Trophoblast cell (in vitro differentiated cells and primary cell): ENCODE measurements around the gene METTL8.
A peak's percentile ranks its signal among the peaks of the same experiment; 100 is the strongest.

Experiments used
- DNase-seq, 2 donors: peaks; one replicate each; pipeline ENCODE4 v3.0.0-alpha.2; 2016
- H2AFZ ChIP-seq: 2 replicates; pipeline ENCODE4 v1.6.1; 2013; ENCODE audit warnings: low read length, moderate library complexity, mild to moderate bottlenecking; ENCODE audit not compliant: insufficient read depth, poor library complexity
- H2AK5ac ChIP-seq: 2 replicates; pipeline ENCODE4 v1.6.1; 2013; ENCODE audit warnings: mild to moderate bottlenecking, low read length
- H2BK120ac ChIP-seq: 2 replicates; pipeline ENCODE4 v1.6.1; 2013; ENCODE audit warnings: low read length, mild to moderate bottlenecking, moderate library complexity; ENCODE audit not compliant: insufficient read depth, poor library complexity
- H2BK12ac ChIP-seq: 2 replicates; pipeline ENCODE4 v1.6.1; 2013; ENCODE audit warnings: mild to moderate bottlenecking, low read length, moderate library complexity
- H2BK5ac ChIP-seq: 2 replicates; pipeline ENCODE4 v1.6.1; 2013; ENCODE audit warnings: low read length, low read depth, moderate library complexity, mild to moderate bottlenecking; ENCODE audit not compliant: poor library complexity
- H3K14ac ChIP-seq: 2 replicates; pipeline ENCODE4 v1.6.1; 2013; ENCODE audit warnings: mild to moderate bottlenecking, low read length
- H3K18ac ChIP-seq: 2 replicates; pipeline ENCODE4 v1.6.1; 2013; ENCODE audit warnings: mild to moderate bottlenecking, low read length
- H3K23ac ChIP-seq: 2 replicates; pipeline ENCODE4 v1.6.1; 2013; ENCODE audit warnings: low read length
- H3K27ac ChIP-seq: 2 replicates; pipeline ENCODE4 v1.5.1; 2013; ENCODE audit warnings: low read depth, mild to moderate bottlenecking, inconsistent platforms, low read length, moderate library complexity
- H3K27me3 ChIP-seq: 2 replicates; pipeline ENCODE4 v1.6.1; 2013; ENCODE audit warnings: inconsistent platforms, mild to moderate bottlenecking, low read length, moderate library complexity; ENCODE audit not compliant: insufficient read depth
- H3K36me3 ChIP-seq, 2 experiments: 1 replicate in 1 of 2; 2 replicates in 1 of 2; pipeline ENCODE4 v1.6.1; 2013; ENCODE audit warnings: low read length in 2 of 2, mild to moderate bottlenecking in 2 of 2, moderate library complexity in 1 of 2; ENCODE audit not compliant: insufficient read depth in 2 of 2, control insufficient read depth in 1 of 2
- H3K4ac ChIP-seq: 2 replicates; pipeline ENCODE4 v1.6.1; 2013; ENCODE audit warnings: low read depth, mild to moderate bottlenecking, low read length, moderate library complexity
- H3K4me1 ChIP-seq, 2 experiments: 1 replicate in 1 of 2; 2 replicates in 1 of 2; pipeline ENCODE4 v1.6.1; 2013; ENCODE audit warnings: low read length in 2 of 2, mild to moderate bottlenecking in 2 of 2, moderate library complexity in 1 of 2; ENCODE audit not compliant: insufficient read depth in 2 of 2, control insufficient read depth in 1 of 2
- H3K4me2 ChIP-seq: 2 replicates; pipeline ENCODE4 v1.6.1; 2013; ENCODE audit warnings: inconsistent platforms, mild to moderate bottlenecking, low read length, moderate library complexity
- H3K4me3 ChIP-seq: 2 replicates; pipeline ENCODE4 v1.5.1; 2013; ENCODE audit warnings: mild to moderate bottlenecking, low read depth, low read length, inconsistent platforms
- H3K79me1 ChIP-seq: one replicate; pipeline ENCODE4 v1.6.1; 2013; ENCODE audit warnings: low read length
- H3K79me2 ChIP-seq: 2 replicates; pipeline ENCODE4 v1.6.1; 2013; ENCODE audit warnings: low read length, mild to moderate bottlenecking; ENCODE audit not compliant: control insufficient read depth, insufficient read depth, poor library complexity
- H3K9ac ChIP-seq: 2 replicates; pipeline ENCODE4 v1.6.1; 2013; ENCODE audit warnings: mild to moderate bottlenecking, low read length
- H3K9me3 ChIP-seq: 2 replicates; pipeline ENCODE4 v1.6.1; 2013; ENCODE audit warnings: low read depth, mild to moderate bottlenecking, control low read depth, inconsistent platforms, low read length; ENCODE audit not compliant: insufficient read depth
- H4K12ac ChIP-seq: 2 replicates; pipeline ENCODE4 v1.6.1; 2013; ENCODE audit warnings: low read depth, mild to moderate bottlenecking, low read length, moderate library complexity
- H4K8ac ChIP-seq: 2 replicates; pipeline ENCODE4 v1.6.1; 2013; ENCODE audit warnings: low read depth, mild to moderate bottlenecking, low read length, moderate library complexity
- H4K91ac ChIP-seq: one replicate; pipeline ENCODE4 v1.6.1; 2013; ENCODE audit warnings: low read depth, mild to moderate bottlenecking, low read length, moderate library complexity
- WGBS: extraction: QIAGEN DNeasy Blood & Tissue Kit; methylation state at CpG from one replicate; pipeline ENCODE4 v1.1.7; 2013; ENCODE audit warnings: missing lambda C conversion rate; ENCODE audit not compliant: insufficient read length, insufficient coverage; ENCODE audit errors: extremely low coverage; 5-methylcytosine and 5-hydroxymethylcytosine counted together

METTL8 gene

GRCh38 chr2:171447675-171448074 is 13.9 kb upstream of the METTL8 start:
- no peaks in the 10 kb centered on the region for H3K9me3 ChIP-seq
- H3K27ac ChIP-seq: no peak overlapping the region

GRCh38 chr2:171441470-171441869 is 7.7 kb upstream of the METTL8 start:
- Histone ChIP-seq H3K79me2 (no peaks in the 10 kb centered on the region), H3K23ac (no peak overlapping the region), H2AK5ac (no peak overlapping the region), H3K9me3 (no peaks in the 10 kb centered on the region), H3K79me1 (no peaks in the 10 kb centered on the region), H4K8ac (no peak overlapping the region), H3K4ac (no peak overlapping the region), H2BK12ac (no peak overlapping the region), H3K27me3 (no peaks in the 10 kb centered on the region), H3K4me2 (no peak overlapping the region), H2AFZ (no peak overlapping the region), H3K36me3 (peaks cover 12 to 20% of the 10 kb centered on the region in 2 experiments), H3K4me3 (no peak overlapping the region), H3K14ac (no peak overlapping the region), H4K12ac (no peak overlapping the region), H3K4me1 (no peaks in the 10 kb centered on the region), H4K91ac (no peak overlapping the region), H3K27ac (no peak overlapping the region), H2BK5ac (no peak overlapping the region), H2BK120ac (no peak overlapping the region), H3K18ac (no peak overlapping the region), H3K9ac (no peak overlapping the region)
- DNase-seq: no peak

More at GRCh38 chr2:171447675-171448074, 13.9 kb upstream of the METTL8 start:
- Histone ChIP-seq H3K14ac (no peak overlapping the region), H2AFZ (no peak overlapping the region), H3K27me3 (no peaks in the 10 kb centered on the region), H4K91ac (no peak overlapping the region), H3K23ac (no peak overlapping the region), H3K4me2 (no peak overlapping the region), H3K79me1 (no peaks in the 10 kb centered on the region), H2BK120ac (no peak overlapping the region), H3K4me1 (no peaks in the 10 kb centered on the region), H3K4ac (no peak overlapping the region), H3K36me3 (peaks cover 12 to 17% of the 10 kb centered on the region in 2 experiments), H4K8ac (no peak overlapping the region), H3K4me3 (no peak overlapping the region), H2BK5ac (no peak overlapping the region), H2AK5ac (no peak overlapping the region), H3K9ac (no peak overlapping the region), H4K12ac (no peak overlapping the region), H2BK12ac (no peak overlapping the region), H3K79me2 (no peaks in the 10 kb centered on the region), H3K18ac (no peak overlapping the region)
- no CpG with 5 or more reads among the region's 2 CpGs for WGBS
- no peak for DNase-seq

DNA sequence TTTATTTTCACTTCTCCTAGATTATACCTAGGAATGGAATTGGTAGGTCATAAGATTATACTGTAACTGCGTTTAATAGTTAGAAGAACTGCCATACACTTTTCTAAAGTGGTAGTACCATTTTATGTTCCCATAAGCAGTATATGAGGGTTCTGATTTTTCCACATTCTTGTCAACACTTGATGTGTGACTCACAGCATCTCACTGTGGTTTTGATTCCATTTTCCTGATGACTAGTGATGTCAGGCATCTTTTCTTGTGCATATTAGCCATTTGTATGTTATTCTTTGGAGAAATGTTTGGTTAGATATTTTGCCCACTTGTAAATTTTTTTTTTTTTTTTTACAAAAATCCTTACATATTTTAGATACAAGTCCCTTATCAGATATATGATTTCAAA is 2.5 kb upstream of the METTL8 start:
- Histone ChIP-seq H3K79me2 (peaks cover 13% of the 10 kb centered on the region), H2AFZ (no peak overlapping the region), H4K12ac (no peak overlapping the region), H2BK12ac (no peak overlapping the region), H3K23ac (no peak overlapping the region), H3K4me2 (no peak overlapping the region), H3K9ac (no peak overlapping the region), H3K4ac (no peak overlapping the region), H3K36me3 (peaks cover 8 to 16% of the 10 kb centered on the region in 2 experiments), H4K8ac (no peak overlapping the region), H3K27ac (no peak overlapping the region), H3K14ac (no peak overlapping the region), H3K79me1 (peaks cover 17% of the 10 kb centered on the region), H3K18ac (no peak overlapping the region), H3K27me3 (no peaks in the 10 kb centered on the region), H2BK5ac (no peak overlapping the region), H2AK5ac (no peak overlapping the region), H3K4me1 (peaks cover 4 to 9% of the 10 kb centered on the region in 2 experiments), H2BK120ac (no peak overlapping the region), H4K91ac (no peak overlapping the region), H3K4me3 (no peak overlapping the region), H3K9me3 (no peaks in the 10 kb centered on the region)
- DNase-seq: peak; percentile 37 to 84
- no CpG with 5 or more reads among the region's 1 CpG for WGBS

GRCh38 chr2:171434013-171434989 is 511 bp upstream of the METTL8 start, which contains the start of gene DCAF17:
DCAF17 (plus strand) TSS chr2:171434226; CDS start chr2:171434578, 352 bp downstream.
- Histone ChIP-seq H3K36me3 (peaks cover 5% of the 10 kb centered on the region in 2 experiments), H3K4ac (peak within 1 kb of the TSS; percentile 94), H3K9ac (peak within 1 kb of the TSS; percentile 97), H3K18ac (peak within 1 kb of the TSS; percentile 96), H2BK120ac (peak within 1 kb of the TSS; percentile 86), H3K9me3 (no peaks in the 10 kb centered on the region), H4K8ac (peak within 1 kb of the TSS; percentile 92), H2AFZ (peak within 1 kb of the TSS; percentile 97), H3K79me1 (peaks cover 18% of the 10 kb centered on the region), H3K27ac (peak within 1 kb of the TSS; percentile 96), H3K14ac (peak within 1 kb of the TSS; percentile 92), H2BK12ac (peak within 1 kb of the TSS; percentile 42), H3K4me3 (peak within 1 kb of the TSS; percentile 76), H2BK5ac (peak within 1 kb of the TSS; percentile 82), H4K91ac (peak within 1 kb of the TSS; percentile 90), H2AK5ac (peak within 1 kb of the TSS; percentile 87), H3K79me2 (peaks cover 13% of the 10 kb centered on the region), H3K27me3 (no peaks in the 10 kb centered on the region), H4K12ac (peak within 1 kb of the TSS; percentile 95), H3K4me2 (peak within 1 kb of the TSS; percentile 80), H3K23ac (no peak within 1 kb of the TSS), H3K4me1 (peaks cover 4 to 14% of the 10 kb centered on the region in 2 experiments)
- DNase-seq: peak; percentile 93 to 94
- WGBS: no CpG with 5 or more reads among the region's 92 CpGs
